ENCODE measurements around the gene RSBN1L. TPM values are rescaled to one million over a fixed set of nuclear protein-coding genes. Genes with fewer than 3 reads are reported as not detected.
"Not testable (repeated sequence)": the region's sequence is repeated elsewhere in the genome, so short reads cannot be mapped to it uniquely, and the experiment has no call there.

The RSBN1L gene
- total RNA-seq, 1 donor from 2014 or later, result 11.3 TPM

DNA sequence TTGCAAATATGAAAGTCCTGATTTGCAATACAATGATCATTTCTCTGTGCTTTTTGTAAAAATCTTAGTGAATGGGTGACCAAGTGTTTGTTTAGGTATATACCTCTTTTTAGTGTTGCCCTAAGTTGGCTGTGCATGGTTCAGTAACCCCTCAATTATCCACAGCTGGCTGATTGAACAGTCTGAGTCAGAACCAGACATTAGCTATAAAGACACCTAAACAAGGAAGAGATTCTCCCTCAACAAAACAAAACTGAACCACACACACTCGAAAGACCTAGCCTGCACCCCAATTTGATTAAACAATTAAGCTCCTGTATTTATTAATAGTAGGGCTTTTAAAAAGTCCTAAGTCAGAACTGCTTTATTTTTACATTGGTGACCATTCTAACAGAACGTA is 2.8 kb downstream of the RSBN1L start:
- no peaks in the 10 kb centered on the region for H3K27me3 ChIP-seq
- H3K27ac ChIP-seq, result peak overlapping the region; percentile 99
- H3K4me3 ChIP-seq, result peak overlapping the region in 1 of 2 donors; percentile 99
- peaks cover 75% of the 10 kb centered on the region for H3K4me1 ChIP-seq
- H3K9me3 ChIP-seq, result no peaks in the 10 kb centered on the region
- TF ChIP-seq POLR2AphosphoS5 (IDR thresholded peaks at IDR 0.05; ENCODE audit: insufficient read depth in 1 of 2, low read depth in 1 of 2) (no peak), POLR2A (IDR thresholded peaks at IDR 0.05) (no peak)
- no peaks in the 10 kb centered on the region for H3K36me3 ChIP-seq
- intact Hi-C loops (cut with DNase I), result no loop called here
- no peak for DNase-seq (ENCODE audit: extremely low spot score in 2 of 2)

DNA sequence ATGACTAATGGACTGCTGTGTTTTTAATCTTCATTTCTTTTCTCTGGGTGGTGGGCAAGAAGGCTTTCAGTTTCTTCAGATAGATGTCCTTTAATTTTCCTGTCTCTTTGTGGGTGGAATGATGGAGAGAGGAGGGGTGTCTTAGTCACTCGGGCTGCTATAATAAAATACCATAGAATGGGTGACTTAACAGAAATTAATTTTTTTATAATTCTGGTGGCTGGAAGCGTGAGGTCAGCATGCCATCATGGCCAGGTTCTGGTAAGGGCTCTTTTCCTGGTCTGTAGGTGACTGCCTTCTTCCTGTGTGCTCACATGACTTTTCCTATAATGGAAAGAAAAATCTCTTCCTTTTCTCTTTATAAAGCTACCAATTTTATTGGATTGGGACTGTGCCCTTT is 6.3 kb downstream of the RSBN1L start:
- intact Hi-C loops (cut with DNase I), result no loop called here
- no peaks in the 10 kb centered on the region for H3K27me3 ChIP-seq
- peaks cover 65% of the 10 kb centered on the region for H3K4me1 ChIP-seq
- TF ChIP-seq, protein P1, sequence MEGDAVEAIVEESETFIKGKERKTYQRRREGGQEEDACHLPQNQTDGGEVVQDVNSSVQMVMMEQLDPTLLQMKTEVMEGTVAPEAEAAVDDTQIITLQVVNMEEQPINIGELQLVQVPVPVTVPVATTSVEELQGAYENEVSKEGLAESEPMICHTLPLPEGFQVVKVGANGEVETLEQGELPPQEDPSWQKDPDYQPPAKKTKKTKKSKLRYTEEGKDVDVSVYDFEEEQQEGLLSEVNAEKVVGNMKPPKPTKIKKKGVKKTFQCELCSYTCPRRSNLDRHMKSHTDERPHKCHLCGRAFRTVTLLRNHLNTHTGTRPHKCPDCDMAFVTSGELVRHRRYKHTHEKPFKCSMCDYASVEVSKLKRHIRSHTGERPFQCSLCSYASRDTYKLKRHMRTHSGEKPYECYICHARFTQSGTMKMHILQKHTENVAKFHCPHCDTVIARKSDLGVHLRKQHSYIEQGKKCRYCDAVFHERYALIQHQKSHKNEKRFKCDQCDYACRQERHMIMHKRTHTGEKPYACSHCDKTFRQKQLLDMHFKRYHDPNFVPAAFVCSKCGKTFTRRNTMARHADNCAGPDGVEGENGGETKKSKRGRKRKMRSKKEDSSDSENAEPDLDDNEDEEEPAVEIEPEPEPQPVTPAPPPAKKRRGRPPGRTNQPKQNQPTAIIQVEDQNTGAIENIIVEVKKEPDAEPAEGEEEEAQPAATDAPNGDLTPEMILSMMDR (IDR thresholded peaks at IDR 0.05), result no peak
- TF ChIP-seq POLR2AphosphoS5 (IDR thresholded peaks at IDR 0.05; ENCODE audit: insufficient read depth in 1 of 2, low read depth in 1 of 2), result no peak
- TF ChIP-seq POLR2A (IDR thresholded peaks at IDR 0.05), result no peak
- H3K4me3 ChIP-seq, result no peak overlapping the region
- DNase-seq (ENCODE audit: extremely low spot score in 2 of 2), result no peak
- no peaks in the 10 kb centered on the region for H3K36me3 ChIP-seq
- no peak overlapping the region for H3K27ac ChIP-seq
- no peaks in the 10 kb centered on the region for H3K9me3 ChIP-seq

DNA sequence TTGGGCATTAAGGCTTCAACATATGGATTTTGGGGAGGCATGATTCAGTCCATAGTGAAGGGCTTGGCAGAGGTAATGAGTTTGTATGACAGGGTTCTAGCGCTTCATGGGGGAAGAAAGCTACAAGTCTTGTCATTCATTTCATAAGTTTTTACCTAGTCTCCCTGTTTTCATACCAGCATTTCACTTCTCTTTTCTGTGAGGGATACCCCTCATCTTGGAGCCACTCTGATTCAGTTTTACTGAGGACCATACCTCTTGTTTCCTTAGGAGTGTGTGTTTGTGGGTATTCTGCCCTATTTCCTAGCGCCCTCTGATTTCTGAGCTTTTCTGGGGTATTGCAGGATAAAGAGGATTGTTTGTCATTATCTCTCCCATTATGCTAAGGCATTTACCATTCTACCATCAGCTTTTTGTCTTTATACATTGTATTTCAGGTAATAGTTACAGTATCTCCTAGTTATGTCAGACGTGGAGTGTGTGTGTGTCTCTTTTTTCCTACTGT is 6.8 kb downstream of the RSBN1L start:
- TF ChIP-seq POLR2A (IDR thresholded peaks at IDR 0.05), result no peak
- no peak for TF ChIP-seq POLR2AphosphoS5 (IDR thresholded peaks at IDR 0.05; ENCODE audit: insufficient read depth in 1 of 2, low read depth in 1 of 2)
- TF ChIP-seq, protein P1 (IDR thresholded peaks at IDR 0.05), result no peak
- H3K4me3 ChIP-seq, result no peak overlapping the region
- H3K27me3 ChIP-seq, result no peaks in the 10 kb centered on the region
- H3K4me1 ChIP-seq, result peaks cover 60% of the 10 kb centered on the region
- intact Hi-C loops (cut with DNase I), result no loop called here
- no peaks in the 10 kb centered on the region for H3K36me3 ChIP-seq
- DNase-seq (ENCODE audit: extremely low spot score in 2 of 2), result no peak
- no peaks in the 10 kb centered on the region for H3K9me3 ChIP-seq
- no peak overlapping the region for H3K27ac ChIP-seq

DNA sequence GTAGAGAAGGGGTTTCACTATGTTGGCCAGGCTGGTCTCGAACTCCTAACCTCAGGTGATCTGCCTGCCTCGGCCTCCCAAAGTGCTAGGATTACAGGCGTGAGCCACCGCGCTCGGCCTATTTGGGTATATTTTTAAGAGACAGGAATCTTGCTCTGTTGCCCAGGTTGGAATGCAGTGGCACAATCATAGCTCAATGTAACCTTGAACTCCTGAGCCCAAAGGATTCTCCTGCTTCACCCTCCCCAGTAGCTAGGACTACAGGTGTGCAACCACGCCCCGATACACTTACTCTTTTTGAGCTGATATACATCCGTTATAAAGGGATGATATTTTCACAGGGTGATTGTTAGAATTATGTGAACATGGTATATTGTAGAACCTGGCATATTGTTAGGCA is 7.4 kb downstream of the RSBN1L start:
- H3K36me3 ChIP-seq; DNase-seq (ENCODE audit: extremely low spot score in 2 of 2); H3K4me3 ChIP-seq; intact Hi-C loops (cut with DNase I); H3K9me3 ChIP-seq; H3K27me3 ChIP-seq; H3K27ac ChIP-seq: not testable (repeated sequence)
- H3K4me1 ChIP-seq, result peaks cover 54% of the 10 kb centered on the region

DNA sequence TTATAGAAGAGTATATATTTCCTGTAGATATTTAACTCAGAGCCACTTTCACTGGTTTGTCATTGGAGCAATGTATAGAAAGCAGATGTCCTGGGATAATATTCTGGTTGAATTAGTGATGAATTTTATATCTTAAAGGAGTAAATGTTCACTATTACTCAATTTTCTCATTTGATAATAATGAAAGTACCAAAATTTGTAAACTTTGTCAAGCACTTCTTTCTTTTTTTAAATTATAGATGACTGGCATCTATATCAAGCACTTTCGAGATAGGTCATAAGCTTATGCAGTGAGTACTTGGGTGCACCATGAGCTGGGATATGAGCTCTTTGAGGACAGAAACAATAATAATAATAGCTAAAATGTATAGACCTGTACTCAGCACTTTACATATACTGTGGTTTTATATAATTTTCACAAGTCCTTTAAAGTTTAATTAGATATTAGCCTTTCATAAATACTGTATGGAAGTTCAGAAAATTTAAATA is 11.3 kb downstream of the RSBN1L start:
- Histone ChIP-seq H3K36me3 (no peaks in the 10 kb centered on the region), H3K4me1 (peaks cover 35% of the 10 kb centered on the region), H3K9me3 (no peaks in the 10 kb centered on the region), H3K4me3 (no peak overlapping the region), H3K27ac (no peak overlapping the region), H3K27me3 (no peaks in the 10 kb centered on the region)
- intact Hi-C loops (cut with DNase I), result no loop called here
- TF ChIP-seq POLR2AphosphoS5 (IDR thresholded peaks at IDR 0.05; ENCODE audit: insufficient read depth in 1 of 2, low read depth in 1 of 2), result no peak
- TF ChIP-seq POLR2A (IDR thresholded peaks at IDR 0.05), result no peak
- DNase-seq (ENCODE audit: extremely low spot score in 2 of 2), result no peak

DNA sequence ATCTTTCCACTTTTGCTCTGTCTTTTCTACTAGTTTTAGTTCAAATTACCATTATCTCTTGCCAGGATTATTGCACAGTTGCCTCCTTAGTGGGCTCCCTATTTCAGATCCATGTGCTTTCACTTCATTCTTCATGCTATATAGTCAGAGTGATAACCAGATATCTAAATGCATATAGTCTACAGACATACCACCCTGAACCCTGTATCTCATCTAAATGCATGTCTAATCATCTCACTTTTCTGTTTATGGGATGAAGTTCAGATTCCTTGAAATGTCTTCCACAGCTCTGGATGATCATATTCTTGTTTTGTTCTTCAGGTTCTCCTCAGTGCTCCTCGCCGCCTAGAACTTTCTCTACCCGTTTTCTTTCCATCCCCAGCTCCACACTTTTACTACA is 13.8 kb downstream of the RSBN1L start:
- no peaks in the 10 kb centered on the region for H3K9me3 ChIP-seq
- H3K4me1 ChIP-seq, result peaks cover 21% of the 10 kb centered on the region
- H3K27ac ChIP-seq, result no peak overlapping the region
- DNase-seq (ENCODE audit: extremely low spot score in 2 of 2), result no peak
- no peaks in the 10 kb centered on the region for H3K27me3 ChIP-seq
- H3K36me3 ChIP-seq, result no peaks in the 10 kb centered on the region
- intact Hi-C loops (cut with DNase I), result no loop called here
- H3K4me3 ChIP-seq, result no peak overlapping the region
- TF ChIP-seq, protein P1 (IDR thresholded peaks at IDR 0.05), result no peak
- no peak for TF ChIP-seq POLR2A (IDR thresholded peaks at IDR 0.05)
- TF ChIP-seq POLR2AphosphoS5 (IDR thresholded peaks at IDR 0.05; ENCODE audit: insufficient read depth in 1 of 2, low read depth in 1 of 2), result no peak

Data from vagina (tissue), 2 donors.